ENCODE data around the gene CENPF.

GRCh38 chr1:214649607-214650006, 46.6 kb downstream of the CENPF start:
- no peak for TF ChIP-seq POLR2AphosphoS5 (IDR thresholded peaks at IDR 0.05; ENCODE audit: borderline replicate concordance, low read depth, low read length)
- no peak for TF ChIP-seq EZH2 (IDR thresholded peaks at IDR 0.05)

Data from SK-N-MC (cell line).